ENCODE data around the gene LDB3.
A peak's percentile ranks its signal among the peaks of the same experiment; 100 is the strongest.

LDB3 gene

DNA sequence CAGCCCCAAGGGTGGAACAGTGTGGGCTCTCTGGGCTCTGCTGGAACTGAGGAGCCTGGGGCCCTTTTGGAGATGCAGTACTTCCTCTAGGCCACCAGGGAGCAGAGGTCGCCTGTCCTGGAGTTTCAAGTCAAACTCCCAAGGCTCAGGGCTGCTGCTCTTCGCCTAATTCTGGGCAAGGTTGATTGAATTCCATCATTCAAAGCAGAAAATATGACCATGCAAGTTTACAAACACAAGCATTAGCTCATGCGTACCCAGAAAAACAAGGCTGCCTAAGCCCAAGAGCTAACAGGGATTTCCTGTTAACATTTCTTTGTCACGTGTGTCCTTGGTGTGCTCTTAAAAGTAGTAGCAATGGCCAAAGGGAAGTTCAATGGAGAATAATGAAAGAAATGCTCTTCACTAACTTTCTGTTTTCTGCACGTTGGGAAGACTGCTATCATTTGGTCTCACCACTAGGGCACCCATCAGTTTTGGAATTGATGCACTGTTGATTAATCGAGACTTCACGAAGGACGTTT, 20.1 kb downstream of the LDB3 start:
- DNase-seq: peak; percentile 55

DNA sequence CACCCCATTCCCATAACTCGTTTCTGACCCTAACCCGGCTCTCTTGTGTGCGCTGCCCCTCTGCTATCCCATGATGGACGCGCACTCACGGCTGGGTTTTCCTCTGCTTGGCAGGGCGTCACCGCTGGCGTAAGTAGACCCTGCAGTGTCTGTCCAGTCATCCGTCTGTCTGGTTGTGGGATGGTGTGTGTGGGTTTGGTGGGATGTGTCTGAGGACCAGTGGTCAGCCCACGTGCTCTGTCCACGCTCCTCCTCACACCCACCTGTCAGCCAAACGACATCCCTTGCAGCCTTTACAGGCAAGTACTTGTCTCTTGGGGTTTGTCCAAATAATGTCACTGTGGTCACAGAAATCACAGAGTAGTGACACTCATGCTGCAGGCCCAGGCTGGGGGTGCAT, 20.8 kb downstream of the LDB3 start:
- DNase-seq: no peak

- DNase-seq: no peak
These were observed 21.9 kb downstream of the LDB3 start for GRCh38 chr10:86690231-86690630.

DNA sequence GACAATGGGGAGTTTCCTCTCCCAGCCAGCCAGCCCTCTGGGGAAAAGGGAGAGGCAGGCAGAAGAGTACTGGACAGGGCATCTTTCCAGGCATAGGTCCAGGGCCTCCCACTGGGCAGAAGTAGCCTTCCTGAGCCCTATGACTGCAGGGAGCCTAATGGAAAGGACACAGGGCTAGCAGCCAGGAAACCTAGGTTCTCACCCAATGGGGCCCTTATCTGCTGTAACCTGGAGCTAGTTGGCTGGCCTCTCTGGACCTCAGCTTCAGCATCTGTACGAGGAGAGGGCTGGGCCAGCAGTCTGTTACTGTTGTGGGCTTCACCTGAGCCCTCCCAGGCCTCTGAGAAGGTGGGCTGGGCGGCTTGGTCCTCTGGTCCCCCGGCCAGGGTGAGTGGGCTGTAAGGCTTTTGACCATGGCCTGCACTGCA, 22.4 kb downstream of the LDB3 start:
- DNase-seq: no peak

- DNase-seq: no peak
These were observed 23.2 kb downstream of the LDB3 start for GRCh38 chr10:86691333-86692022.

DNA sequence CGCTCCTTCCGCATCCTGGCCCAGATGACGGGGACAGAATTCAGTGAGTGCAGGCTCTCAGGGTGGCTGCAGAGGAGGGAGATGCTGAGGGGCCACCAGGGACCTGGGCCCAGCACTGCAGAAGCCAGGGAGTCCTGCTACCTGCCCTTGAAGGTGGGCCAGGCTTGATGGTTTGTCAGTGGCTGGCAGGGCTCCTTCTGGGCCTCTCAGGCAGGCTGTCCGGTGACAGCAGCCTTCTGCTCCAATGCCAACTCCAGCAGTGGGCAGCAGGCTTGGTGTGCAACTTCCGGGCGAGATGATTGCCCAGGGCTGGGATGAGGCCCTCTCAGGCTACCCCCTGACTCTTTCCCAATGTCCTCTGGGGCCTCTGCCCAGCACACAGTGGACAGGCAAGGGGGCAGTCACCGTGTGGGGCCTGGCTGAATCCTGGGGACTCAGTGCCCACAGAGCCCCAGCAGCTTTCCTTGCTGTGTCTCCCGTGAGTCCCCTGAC, 23.8 kb downstream of the LDB3 start:
- DNase-seq: no peak

DNA sequence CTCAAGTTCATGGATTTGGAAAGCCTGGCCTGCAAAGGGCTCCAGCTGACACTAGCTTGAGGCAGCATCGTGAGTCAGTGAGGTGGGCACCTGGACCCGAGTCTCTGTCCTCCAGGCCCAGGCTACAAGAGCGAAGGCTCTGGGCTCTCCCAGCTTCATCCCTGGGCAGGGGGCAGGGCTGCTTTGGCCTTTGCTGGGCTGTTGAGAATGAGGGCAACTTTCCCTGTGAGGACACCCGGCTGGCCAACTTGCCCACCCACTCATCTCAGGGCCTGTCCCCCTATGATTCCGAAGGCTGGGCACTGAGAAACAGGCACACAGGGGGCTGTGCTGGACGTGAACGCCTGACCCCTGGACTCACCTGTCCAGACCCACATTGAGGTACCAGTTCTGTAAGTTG, 24.4 kb downstream of the LDB3 start:
- DNase-seq: no peak

GRCh38 chr10:86693275-86693674, 25.0 kb downstream of the LDB3 start:
- DNase-seq: no peak

DNA sequence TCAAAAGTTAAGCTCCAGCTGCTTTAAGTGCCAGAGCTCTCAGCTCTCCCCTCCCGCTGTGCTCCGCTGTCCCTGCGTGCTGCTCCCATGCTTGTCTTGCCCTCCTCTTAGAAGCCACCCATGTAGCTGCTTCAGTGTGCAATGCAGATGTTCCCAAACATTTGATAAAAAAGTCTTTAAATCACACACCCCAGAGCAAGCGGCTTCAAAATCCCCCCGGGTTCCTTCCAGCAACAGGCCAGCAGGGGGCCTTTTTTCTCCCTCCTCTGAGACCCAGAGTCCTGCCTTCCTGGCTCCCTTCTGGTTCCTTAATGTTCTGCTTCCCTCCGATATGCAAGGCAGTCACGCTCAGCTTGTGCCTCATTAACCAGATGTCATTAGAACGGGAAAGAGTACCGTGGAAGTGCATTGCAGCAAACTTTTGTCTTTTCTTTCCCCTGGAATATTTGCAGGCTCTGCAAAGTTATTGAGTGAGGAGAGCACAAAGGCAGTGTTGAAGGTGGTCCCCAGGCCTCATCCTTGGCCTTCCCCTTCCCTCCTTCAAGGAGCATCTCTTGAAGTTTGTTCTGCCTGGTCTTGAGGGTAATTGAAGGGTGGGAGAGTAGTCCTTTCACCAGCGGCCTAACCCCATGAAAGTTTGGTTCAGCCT, 25.5 kb downstream of the LDB3 start:
- DNase-seq: no peak

DNA sequence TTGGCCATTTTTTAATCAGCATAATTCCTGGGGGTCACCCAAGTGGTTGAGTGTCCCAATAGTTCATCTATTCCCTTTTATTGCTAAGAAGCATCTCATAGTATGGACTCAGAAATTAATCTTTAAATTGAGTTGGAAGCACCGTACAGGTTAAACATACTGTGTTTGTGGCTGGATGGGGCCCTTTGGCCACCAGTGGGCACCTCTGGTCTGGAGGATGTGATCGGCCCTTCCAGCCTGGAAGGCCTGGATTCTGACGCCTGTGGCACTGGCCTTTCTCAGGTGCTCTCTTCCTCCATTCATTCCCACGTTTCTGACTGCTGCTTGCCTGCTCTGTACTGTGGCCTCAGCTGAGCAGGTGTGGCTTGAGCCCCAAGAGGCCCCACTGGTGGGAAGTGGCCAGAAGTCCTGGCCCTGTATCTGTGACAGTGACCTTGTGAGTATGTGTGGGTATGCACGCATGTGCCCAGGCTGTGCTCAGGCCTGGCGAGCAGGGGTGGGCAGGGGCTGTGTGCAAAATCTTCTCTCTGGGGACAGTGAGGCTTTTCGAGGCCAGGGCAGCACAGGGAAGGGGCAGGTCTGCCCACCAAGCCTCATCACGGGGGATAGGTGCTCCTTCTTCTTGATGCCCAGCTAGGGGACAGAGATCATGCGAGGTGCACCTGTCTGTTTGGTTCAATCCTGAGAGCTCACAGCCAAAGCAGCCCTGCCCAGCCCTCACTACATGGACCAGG, 30.1 kb downstream of the LDB3 start:
- no peak for DNase-seq

GRCh38 chr10:86699125-86699524, 30.8 kb downstream of the LDB3 start:
- no peak for DNase-seq

GRCh38 chr10:86699541-86699940, 31.2 kb downstream of the LDB3 start:
- no peak for DNase-seq

GRCh38 chr10:86699991-86700840, 31.9 kb downstream of the LDB3 start:
- DNase-seq: no peak

DNA sequence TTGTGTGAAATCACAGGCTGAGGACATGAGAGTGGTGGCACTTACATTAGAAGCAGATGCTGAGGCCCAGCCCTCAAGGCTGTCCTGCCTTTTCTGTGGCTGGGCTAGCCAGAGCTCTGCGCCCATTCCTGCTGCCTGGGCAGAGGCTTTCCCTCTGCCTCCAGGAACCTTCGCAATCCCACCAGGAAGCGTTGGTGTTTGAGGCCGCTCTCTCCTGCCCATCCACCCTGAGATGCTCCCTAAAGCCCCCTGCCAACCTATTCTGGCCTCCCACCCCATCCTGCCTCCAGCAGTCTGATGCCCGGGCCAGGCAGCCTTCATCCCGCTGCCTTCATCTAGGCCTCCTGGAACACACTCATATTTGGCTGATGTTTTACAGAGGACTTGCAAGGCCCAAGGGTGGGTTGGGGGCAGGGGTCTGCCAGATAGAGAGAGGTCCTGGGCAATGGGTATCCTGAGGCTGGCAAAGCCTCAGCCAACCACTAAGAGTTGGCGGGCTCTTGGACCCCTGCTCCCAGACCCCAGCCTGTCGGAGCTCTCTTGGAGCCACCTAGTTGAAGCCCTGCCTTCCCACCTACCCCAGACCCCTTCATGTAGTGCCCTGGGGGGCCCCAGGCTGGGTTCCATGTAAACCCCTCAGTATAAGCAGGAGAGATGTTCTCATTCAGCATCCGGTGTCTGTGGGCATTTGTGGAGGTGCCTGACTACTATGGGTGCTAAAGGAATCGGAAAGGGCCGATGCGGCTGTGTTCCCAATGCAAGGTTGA, 32.7 kb downstream of the LDB3 start:
- DNase-seq: no peak

DNA sequence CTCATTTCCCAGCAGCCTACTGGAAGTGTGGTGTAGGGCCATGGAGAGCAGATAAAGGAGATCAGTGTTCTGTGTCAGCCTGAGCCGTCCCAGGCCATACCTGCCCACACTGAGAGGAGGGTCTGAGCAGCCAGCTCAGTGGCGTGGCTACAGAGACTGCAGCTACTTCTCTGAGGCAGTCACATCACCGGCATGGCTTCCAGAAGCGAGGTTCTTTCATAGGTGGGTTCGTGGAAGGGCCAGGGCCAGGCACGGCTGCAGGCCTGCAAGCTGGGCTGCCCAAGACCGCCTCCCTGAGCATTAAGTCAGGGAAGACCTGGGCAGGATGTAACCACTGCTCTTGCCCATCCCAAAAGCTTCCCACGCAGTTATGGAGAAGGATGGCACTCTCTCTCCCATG, 34.9 kb downstream of the LDB3 start:
- no peak for DNase-seq

GRCh38 chr10:86705139-86705538, 36.8 kb downstream of the LDB3 start:
- DNase-seq: no peak

- DNase-seq: no peak
These were observed 37.6 kb downstream of the LDB3 start for GRCh38 chr10:86705905-86706304.

GRCh38 chr10:86706401-86706841, 38.1 kb downstream of the LDB3 start:
- no peak for DNase-seq

GRCh38 chr10:86706977-86707376, 38.7 kb downstream of the LDB3 start:
- no peak for DNase-seq

- DNase-seq: no peak
These were observed 39.2 kb downstream of the LDB3 start for GRCh38 chr10:86707505-86707904.

- DNase-seq: no peak
These were observed 39.9 kb downstream of the LDB3 start for GRCh38 chr10:86708068-86708782.
